HepG2 (cell line): ENCODE measurements around the gene MS4A2. TPM values are rescaled to one million over a fixed set of nuclear protein-coding genes. Genes with fewer than 3 reads are reported as not detected.

Source experiments
- ATAC-seq: fragments of 200-7000 bp; cut with Tn5 transposase; 3 replicates; pipeline ENCODE4 v1.9.1; 2020; ENCODE audit warnings: mild to moderate bottlenecking, moderate library complexity
- BruUV-seq: library from RNA; stranded (reverse); fragments of 400-500 nt; replicated peaks from 2 replicates; lab custom pipeline; 2021; lab: Mats Ljungman, UMichigan
- CTCF ChIA-PET: fragments of 300-600 bp; formaldehyde crosslinking; extraction: SDS; loops from one replicate; lab custom pipeline; 2021; ENCODE audit warnings: low total read pairs, inconsistent platforms, low intra/inter-chr PET ratio; lab: Yijun Ruan, JAX
- POLR2A ChIA-PET: fragments of 350-600 bp; sonication (Branson Sonifier 250); formaldehyde crosslinking; loops from one replicate; lab custom pipeline; 2020; ENCODE audit warnings: antibody characterized with exemption, inconsistent platforms; lab: Yijun Ruan, JAX
- DNase-seq: peaks from one replicate; pipeline ENCODE4 v3.0.0-alpha.2; 2015; ENCODE audit warnings: low spot score
- FAIRE-seq: peaks from 3 replicates; lab custom pipeline; 2011; peaks lifted over from hg19 to GRCh38; lab: Jason Lieb, UNC
- H2AFZ ChIP-seq: one replicate; pipeline ENCODE4 v1.6.1; 2011; ENCODE audit warnings: low read length, inconsistent platforms
- H3K27ac ChIP-seq: fragments of 300-600 bp; 3 replicates; pipeline ENCODE4 v1.8.0; 2011; ENCODE audit warnings: mixed run types, mild to moderate bottlenecking, mixed read lengths, low read length, inconsistent platforms; ENCODE audit not compliant: insufficient read depth; ENCODE audit errors: extremely low read length
- H3K27me3 ChIP-seq, 2 experiments: fragments of 200-600 bp in 1 of 2; 2 replicates in 1 of 2; 3 replicates in 1 of 2; pipeline versions ENCODE4 v1.6.0 to v1.8.0; 2011; ENCODE audit warnings: low read length in 2 of 2, mild to moderate bottlenecking in 2 of 2, moderate library complexity in 2 of 2, inconsistent platforms in 1 of 2; ENCODE audit not compliant: insufficient read depth in 2 of 2, control insufficient read depth in 1 of 2
- H3K36me3 ChIP-seq, 2 experiments: fragments of 200-600 bp in 1 of 2; replicated peaks in 1 of 2; 2 replicates in 1 of 2; 3 replicates in 1 of 2; pipeline versions ENCODE4 v1.5.1 to v1.8.0; 2011; ENCODE audit warnings: low read length in 2 of 2, inconsistent platforms in 1 of 2; ENCODE audit not compliant: insufficient read depth in 2 of 2, control insufficient read depth in 1 of 2
- H3K4me1 ChIP-seq: 2 replicates; pipeline ENCODE4 v1.5.1; 2012; ENCODE audit warnings: low read length, inconsistent platforms; ENCODE audit not compliant: insufficient read depth
- H3K4me2 ChIP-seq: 2 replicates; pipeline ENCODE4 v1.6.0; 2011; ENCODE audit warnings: low read depth, low read length, inconsistent platforms
- H3K4me3 ChIP-seq, 3 experiments: fragments of 200-600 bp in 1 of 3; sonication (generic), shearing (Covaris generic) in 1 of 3; replicated peaks in 1 of 3; 2 replicates each; pipeline ENCODE4 v1.5.1; 2011 to 2016; ENCODE audit warnings: low read length in 3 of 3, inconsistent platforms in 2 of 3, low read depth in 2 of 3, mild to moderate bottlenecking in 2 of 3, control low read depth in 1 of 3, mixed read lengths in 1 of 3; ENCODE audit not compliant: insufficient read depth in 1 of 3
- H3K79me2 ChIP-seq: one replicate; pipeline ENCODE4 v1.6.1; 2011; ENCODE audit warnings: low read length, inconsistent platforms; ENCODE audit not compliant: insufficient read depth
- H3K9ac ChIP-seq: 2 replicates; pipeline ENCODE4 v1.6.0; 2011; ENCODE audit warnings: mild to moderate bottlenecking, low read depth, low read length, inconsistent platforms; ENCODE audit not compliant: insufficient read depth
- H3K9me3 ChIP-seq: 2 replicates; pipeline ENCODE4 v1.5.1; 2012; ENCODE audit warnings: mild to moderate bottlenecking, low read length
- H4K20me1 ChIP-seq: 2 replicates; pipeline ENCODE4 v1.6.0; 2011; ENCODE audit warnings: inconsistent platforms, mild to moderate bottlenecking, low read length, moderate library complexity; ENCODE audit not compliant: insufficient read depth
- ARHGAP35 ChIP-seq: sonication (generic); formaldehyde crosslinking; IDR thresholded peaks from 2 replicates; pipeline ENCODE4 v1.9.0; 2022; ENCODE audit warnings: mild to moderate bottlenecking, inconsistent platforms, moderate library complexity, missing genetic modification reagents, borderline replicate concordance
- EED ChIP-seq: sonication (generic); formaldehyde crosslinking; IDR thresholded peaks from 2 replicates; pipeline ENCODE4 v1.5.0; 2020; ENCODE audit warnings: mild to moderate bottlenecking, missing genetic modification reagents
- IRX3 ChIP-seq: sonication (generic); formaldehyde crosslinking; IDR thresholded peaks from 2 replicates; pipeline ENCODE4 v1.8.1; 2023; ENCODE audit warnings: mild to moderate bottlenecking, low read depth, missing genetic modification reagents, borderline replicate concordance
- SRY ChIP-seq: sonication (generic); formaldehyde crosslinking; IDR thresholded peaks from 2 replicates; pipeline ENCODE4 v1.8.0; 2022; ENCODE audit warnings: mild to moderate bottlenecking, missing genetic modification reagents
- ZNF383 ChIP-seq: sonication (generic); formaldehyde crosslinking; IDR thresholded peaks from 2 replicates; pipeline ENCODE4 v1.4.0; 2020; ENCODE audit warnings: missing genetic modification reagents, mild to moderate bottlenecking, borderline replicate concordance
- ZNF501 ChIP-seq: sonication (generic); formaldehyde crosslinking; IDR thresholded peaks from 2 replicates; pipeline ENCODE4 v1.5.1; 2020; ENCODE audit warnings: mild to moderate bottlenecking, moderate library complexity, missing genetic modification reagents
- ZNF510 ChIP-seq: sonication (generic); formaldehyde crosslinking; IDR thresholded peaks from 2 replicates; pipeline ENCODE4 v1.4.0; 2020; ENCODE audit warnings: low read depth, mild to moderate bottlenecking, missing genetic modification reagents
- WGBS: methylation state at CpG from one replicate; pipeline ENCODE4 v1.1.6; 2017; ENCODE audit warnings: low lambda C conversion rate; 5-methylcytosine and 5-hydroxymethylcytosine counted together
- in situ Hi-C: cut with HindIII; loops from 2 replicates; pipeline ENCODE4 v1.10.0; 2017; ENCODE audit warnings: low pct_unique_long_range_greater_than_20kb; ENCODE audit not compliant: extremely low pct_ligation_motif_present
- intact Hi-C: fragments of 100-400 bp; cut with micrococcal nuclease; formaldehyde crosslinking; loops from one replicate; pipeline ENCODE4 v1.10.0; 2022; ENCODE audit not compliant: unreplicated experiment
- polyA plus RNA-seq, 8 experiments: library from polyadenylated mRNA; depleted of rRNA in 3 of 8; stranded (reverse) in 7 of 8; unstranded in 1 of 8; fragments of >200 nt; fragmentation: Illumina TruSeq in 4 of 8; extraction: Trizol in 4 of 8; gene quantifications; 2 replicates each; pipeline versions ENCODE4 v1.2.1 to v1.2.3, GENCODE V29; 2011 to 2016; ENCODE audit warnings: low read depth in 4 of 8, missing spikeins in 1 of 8, mixed read lengths in 1 of 8; ENCODE audit not compliant: insufficient read depth in 1 of 8
- total RNA-seq, 5 experiments: library from RNA; depleted of rRNA; stranded (reverse); fragments of >200 nt; fragmentation: Illumina TruSeq; extraction: Trizol; gene quantifications; 2 replicates each; pipeline ENCODE4 v1.2.3, GENCODE V29; 2016; ENCODE audit warnings: low read depth in 1 of 5
- TF ChIP-seq, protein P1 (sequence below): sonication (generic); formaldehyde crosslinking; IDR thresholded peaks from 2 replicates; pipeline ENCODE4 v1.9.0; 2021; ENCODE audit warnings: missing genetic modification reagents, borderline replicate concordance
- TF ChIP-seq, protein P2 (sequence below): sonication (generic); formaldehyde crosslinking; IDR thresholded peaks from 2 replicates; pipeline ENCODE4 v1.5.0; 2020; ENCODE audit warnings: mild to moderate bottlenecking, missing genetic modification reagents
- TF ChIP-seq, protein P3 (sequence below): IDR thresholded peaks from 2 replicates; pipeline ENCODE4 v1.6.1; 2016

Gene MS4A2
- total and polyA plus RNA-seq, 2 of the 13 experiments (the other 11 are each of a cell fraction or from before 2014, with no cell fraction given), result not detected

DNA sequence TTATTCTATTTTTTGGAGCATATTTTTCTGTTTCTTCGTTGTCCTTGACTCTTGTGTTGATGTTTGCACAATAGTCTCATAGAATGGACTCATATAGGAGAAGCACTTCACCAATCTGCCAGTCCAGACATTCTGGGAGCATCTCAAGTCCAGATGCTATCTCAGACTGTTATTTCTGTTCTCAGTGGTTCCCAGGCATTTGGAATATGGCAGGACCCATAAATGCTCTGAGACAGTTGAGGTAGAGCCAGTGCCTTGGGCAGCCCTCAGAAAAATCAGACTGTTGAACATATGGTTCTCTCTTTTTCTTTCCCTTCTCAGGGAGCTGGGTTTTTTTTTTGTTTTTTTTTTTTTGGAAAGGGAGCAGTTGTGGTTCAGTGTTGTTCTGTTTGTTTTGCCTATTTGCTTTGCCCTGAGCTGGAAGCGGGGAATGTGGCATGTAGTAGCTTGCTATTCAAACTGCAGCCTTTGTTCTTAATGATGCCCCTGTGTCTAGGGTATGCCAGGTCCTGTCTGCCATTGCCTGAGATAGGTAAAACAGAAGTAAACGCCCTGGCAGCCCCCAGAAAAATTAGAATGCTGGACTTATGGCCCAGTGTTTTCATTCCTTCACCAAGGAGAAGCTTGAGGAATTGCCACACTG, 3.7 kb upstream of the MS4A2 start:
- WGBS, result 3% methylated on average over 3 of the region's 3 CpGs
- no peak for DNase-seq
- ATAC-seq, result no peak
- no peaks in the 10 kb centered on the region for H3K9me3 ChIP-seq
- no peaks in the 10 kb centered on the region for H3K36me3 ChIP-seq
- no peak overlapping the region for H3K27ac ChIP-seq
- in situ Hi-C loops, result no loop called here
- no peak overlapping the region for H3K4me3 ChIP-seq
- TF ChIP-seq EED (CRISPR knock-in tag) (no peak), IRX3 (CRISPR knock-in tag) (no peak), SRY (CRISPR knock-in tag) (no peak)
- TF ChIP-seq, protein P1, sequence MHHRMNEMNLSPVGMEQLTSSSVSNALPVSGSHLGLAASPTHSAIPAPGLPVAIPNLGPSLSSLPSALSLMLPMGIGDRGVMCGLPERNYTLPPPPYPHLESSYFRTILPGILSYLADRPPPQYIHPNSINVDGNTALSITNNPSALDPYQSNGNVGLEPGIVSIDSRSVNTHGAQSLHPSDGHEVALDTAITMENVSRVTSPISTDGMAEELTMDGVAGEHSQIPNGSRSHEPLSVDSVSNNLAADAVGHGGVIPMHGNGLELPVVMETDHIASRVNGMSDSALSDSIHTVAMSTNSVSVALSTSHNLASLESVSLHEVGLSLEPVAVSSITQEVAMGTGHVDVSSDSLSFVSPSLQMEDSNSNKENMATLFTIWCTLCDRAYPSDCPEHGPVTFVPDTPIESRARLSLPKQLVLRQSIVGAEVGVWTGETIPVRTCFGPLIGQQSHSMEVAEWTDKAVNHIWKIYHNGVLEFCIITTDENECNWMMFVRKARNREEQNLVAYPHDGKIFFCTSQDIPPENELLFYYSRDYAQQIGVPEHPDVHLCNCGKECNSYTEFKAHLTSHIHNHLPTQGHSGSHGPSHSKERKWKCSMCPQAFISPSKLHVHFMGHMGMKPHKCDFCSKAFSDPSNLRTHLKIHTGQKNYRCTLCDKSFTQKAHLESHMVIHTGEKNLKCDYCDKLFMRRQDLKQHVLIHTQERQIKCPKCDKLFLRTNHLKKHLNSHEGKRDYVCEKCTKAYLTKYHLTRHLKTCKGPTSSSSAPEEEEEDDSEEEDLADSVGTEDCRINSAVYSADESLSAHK (CRISPR knock-in tag), result no peak
- TF ChIP-seq, all 625 proteins: peak for 0
- ChIA-PET POLR2A (no interaction called here), CTCF (no interaction called here)
- no peaks in the 10 kb centered on the region for H3K4me1 ChIP-seq
- no peak overlapping the region for H2AFZ ChIP-seq
- BruUV-seq, result no TSS peak
- H3K27me3 ChIP-seq, result no peaks in the 10 kb centered on the region
- FAIRE-seq, result no peak
- H3K9ac ChIP-seq, result no peak overlapping the region
- no peaks in the 10 kb centered on the region for H3K79me2 ChIP-seq
- intact Hi-C loops, result no loop called here
- no peaks in the 10 kb centered on the region for H4K20me1 ChIP-seq
- no peak overlapping the region for H3K4me2 ChIP-seq

DNA sequence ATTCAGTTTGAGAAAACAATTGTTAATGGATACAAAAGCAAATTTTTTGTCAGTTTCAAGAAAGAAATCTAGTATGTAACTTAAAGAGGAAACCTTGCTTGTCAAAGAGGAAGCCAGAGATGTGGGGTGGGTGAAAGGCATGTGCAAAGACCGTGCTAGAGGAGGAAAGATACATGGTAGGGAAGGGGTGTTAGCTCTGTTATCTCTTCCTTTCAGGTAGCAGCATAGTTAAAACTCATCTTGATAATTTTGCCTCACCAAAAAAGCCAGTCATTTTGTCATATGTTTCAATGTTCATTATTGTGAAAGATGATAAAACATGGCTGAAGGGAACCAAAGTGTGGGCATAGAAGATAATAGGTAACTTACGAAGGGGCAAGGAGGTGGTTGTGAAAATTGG, 2.6 kb upstream of the MS4A2 start:
- TF ChIP-seq ZNF510, result no peak
- TF ChIP-seq, protein P2, sequence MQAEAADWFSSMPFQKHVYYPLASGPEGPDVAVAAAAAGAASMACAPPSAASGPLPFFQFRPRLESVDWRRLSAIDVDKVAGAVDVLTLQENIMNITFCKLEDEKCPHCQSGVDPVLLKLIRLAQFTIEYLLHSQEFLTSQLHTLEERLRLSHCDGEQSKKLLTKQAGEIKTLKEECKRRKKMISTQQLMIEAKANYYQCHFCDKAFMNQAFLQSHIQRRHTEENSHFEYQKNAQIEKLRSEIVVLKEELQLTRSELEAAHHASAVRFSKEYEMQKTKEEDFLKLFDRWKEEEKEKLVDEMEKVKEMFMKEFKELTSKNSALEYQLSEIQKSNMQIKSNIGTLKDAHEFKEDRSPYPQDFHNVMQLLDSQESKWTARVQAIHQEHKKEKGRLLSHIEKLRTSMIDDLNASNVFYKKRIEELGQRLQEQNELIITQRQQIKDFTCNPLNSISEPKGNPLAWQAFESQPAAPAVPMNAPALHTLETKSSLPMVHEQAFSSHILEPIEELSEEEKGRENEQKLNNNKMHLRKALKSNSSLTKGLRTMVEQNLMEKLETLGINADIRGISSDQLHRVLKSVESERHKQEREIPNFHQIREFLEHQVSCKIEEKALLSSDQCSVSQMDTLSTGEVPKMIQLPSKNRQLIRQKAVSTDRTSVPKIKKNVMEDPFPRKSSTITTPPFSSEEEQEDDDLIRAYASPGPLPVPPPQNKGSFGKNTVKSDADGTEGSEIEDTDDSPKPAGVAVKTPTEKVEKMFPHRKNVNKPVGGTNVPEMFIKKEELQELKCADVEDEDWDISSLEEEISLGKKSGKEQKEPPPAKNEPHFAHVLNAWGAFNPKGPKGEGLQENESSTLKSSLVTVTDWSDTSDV (CRISPR knock-in tag), result no peak
- TF ChIP-seq ZNF501 (CRISPR knock-in tag), result no peak
- no peak for TF ChIP-seq ZNF383 (CRISPR knock-in tag)
- TF ChIP-seq, protein P3, sequence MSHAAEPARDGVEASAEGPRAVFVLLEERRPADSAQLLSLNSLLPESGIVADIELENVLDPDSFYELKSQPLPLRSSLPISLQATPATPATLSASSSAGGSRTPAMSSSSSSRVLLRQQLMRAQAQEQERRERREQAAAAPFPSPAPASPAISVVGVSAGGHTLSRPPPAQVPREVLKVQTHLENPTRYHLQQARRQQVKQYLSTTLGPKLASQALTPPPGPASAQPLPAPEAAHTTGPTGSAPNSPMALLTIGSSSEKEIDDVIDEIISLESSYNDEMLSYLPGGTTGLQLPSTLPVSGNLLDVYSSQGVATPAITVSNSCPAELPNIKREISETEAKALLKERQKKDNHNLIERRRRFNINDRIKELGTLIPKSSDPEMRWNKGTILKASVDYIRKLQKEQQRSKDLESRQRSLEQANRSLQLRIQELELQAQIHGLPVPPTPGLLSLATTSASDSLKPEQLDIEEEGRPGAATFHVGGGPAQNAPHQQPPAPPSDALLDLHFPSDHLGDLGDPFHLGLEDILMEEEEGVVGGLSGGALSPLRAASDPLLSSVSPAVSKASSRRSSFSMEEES (CRISPR knock-in tag), result no peak
- TF ChIP-seq ARHGAP35 (CRISPR knock-in tag), result no peak
- TF ChIP-seq, all 625 proteins: peak for 0
- no peak overlapping the region for H3K4me3 ChIP-seq
- H3K9ac ChIP-seq, result no peak overlapping the region
- BruUV-seq, result no TSS peak
- H3K4me1 ChIP-seq, result no peaks in the 10 kb centered on the region
- no peaks in the 10 kb centered on the region for H4K20me1 ChIP-seq
- H3K4me2 ChIP-seq, result no peak overlapping the region
- in situ Hi-C loops (no loop called here), intact Hi-C loops (no loop called here)
- FAIRE-seq, result no peak
- H3K79me2 ChIP-seq, result no peaks in the 10 kb centered on the region
- 8% methylated on average over 2 of the region's 2 CpGs for WGBS
- H3K9me3 ChIP-seq, result no peaks in the 10 kb centered on the region
- no peaks in the 10 kb centered on the region for H3K27me3 ChIP-seq
- no peak for ATAC-seq
- ChIA-PET POLR2A (no interaction called here), CTCF (no interaction called here)
- H3K36me3 ChIP-seq, result no peaks in the 10 kb centered on the region
- DNase-seq, result no peak
- H3K27ac ChIP-seq, result no peak overlapping the region
- no peak overlapping the region for H2AFZ ChIP-seq
